WTC11 (cell line): ENCODE results near the gene MAP7.

ENCODE experiments used
- CTCF ChIP-seq: fragments of 200-600 bp; IDR thresholded peaks from 2 replicates; pipeline ENCODE4 v1.8.0; 2022; ENCODE audit warnings: antibody characterized with exemption
- E2F4 ChIP-seq: sonication (generic); formaldehyde crosslinking; IDR thresholded peaks from 2 replicates; pipeline ENCODE4 v1.8.1; 2022; ENCODE audit warnings: low read depth, mild to moderate bottlenecking, moderate library complexity, missing genetic modification reagents, borderline replicate concordance
- E2F5 ChIP-seq: sonication (generic); formaldehyde crosslinking; IDR thresholded peaks from 2 replicates; pipeline ENCODE4 v1.8.1; 2022; ENCODE audit warnings: mild to moderate bottlenecking, moderate library complexity, missing genetic modification reagents
- FOXJ3 ChIP-seq: sonication (generic); formaldehyde crosslinking; IDR thresholded peaks from 2 replicates; pipeline ENCODE4 v1.9.0; 2021; ENCODE audit warnings: missing genetic modification reagents, mild to moderate bottlenecking, borderline replicate concordance
- HMGA2 ChIP-seq: fragments of 250-450 bp; sonication (Bioruptor Pico); IDR thresholded peaks from 2 replicates; pipeline ENCODE4 v1.4.0; 2021; ENCODE audit warnings: mild to moderate bottlenecking, moderate library complexity
- NFYB ChIP-seq: sonication (generic); formaldehyde crosslinking; conservative IDR thresholded peaks from 2 replicates; pipeline ENCODE4 v1.8.0; 2022; ENCODE audit warnings: low read depth, missing genetic modification reagents
- SOX15 ChIP-seq: fragments of 250-450 bp; sonication (Bioruptor Pico); IDR thresholded peaks from 2 replicates; pipeline ENCODE4 v1.9.0; 2021; ENCODE audit warnings: mild to moderate bottlenecking
- SP1 ChIP-seq: sonication (generic); formaldehyde crosslinking; conservative IDR thresholded peaks from 2 replicates; pipeline ENCODE4 v1.8.1; 2022; ENCODE audit warnings: missing genetic modification reagents
- USF1 ChIP-seq: sonication (generic); formaldehyde crosslinking; IDR thresholded peaks from 2 replicates; pipeline ENCODE4 v1.8.0; 2022; ENCODE audit warnings: mild to moderate bottlenecking, missing genetic modification reagents
- ZNF138 ChIP-seq: sonication (generic); formaldehyde crosslinking; conservative IDR thresholded peaks from 2 replicates; pipeline ENCODE4 v1.8.1; 2022; ENCODE audit warnings: mild to moderate bottlenecking, moderate library complexity, missing genetic modification reagents
- ZNF671 ChIP-seq: fragments of 250-450 bp; sonication (Bioruptor Pico); IDR thresholded peaks from 2 replicates; pipeline ENCODE4 v1.8.0; 2021; ENCODE audit warnings: mild to moderate bottlenecking

GRCh38 chr6:136309171-136309570 lies 241.1 kb downstream of the MAP7 start:
- TF ChIP-seq ZNF671 (CRISPR knock-in tag) (no peak), SOX15 (CRISPR knock-in tag) (no peak), E2F5 (CRISPR knock-in tag) (no peak), USF1 (CRISPR knock-in tag) (no peak), FOXJ3 (CRISPR knock-in tag) (no peak), SP1 (CRISPR knock-in tag) (no peak), HMGA2 (CRISPR knock-in tag) (no peak), CTCF (no peak), E2F4 (CRISPR knock-in tag) (no peak), ZNF138 (no peak), NFYB (CRISPR knock-in tag) (no peak)
